Astrocyte (in vitro differentiated cells and primary cell): Measurements from ENCODE around the gene SYCN.

ENCODE experiments used
- CTCF ChIP-seq: IDR thresholded peaks from 2 replicates; pipeline ENCODE4 v1.5.1; 2011; ENCODE audit warnings: low read depth, mild to moderate bottlenecking, inconsistent platforms, low read length, moderate library complexity; ENCODE audit not compliant: insufficient read depth
- EZH2 ChIP-seq: IDR thresholded peaks from 2 replicates; pipeline ENCODE4 v1.6.1; 2012; ENCODE audit warnings: mild to moderate bottlenecking, low read length, inconsistent platforms; ENCODE audit not compliant: insufficient read depth

GRCh38 chr19:39230096-39230764 is 26.2 kb upstream of the SYCN start:
- no peak for TF ChIP-seq EZH2
- no peak for TF ChIP-seq CTCF
